Thoracic aorta (tissue), 2 donors: ENCODE measurements around the gene VSTM2B. TPM values are rescaled to one million over a fixed set of nuclear protein-coding genes. Genes with fewer than 3 reads are reported as not detected.

Experiments used
- ATAC-seq: fragments of 150-250 bp; one replicate; pipeline ENCODE4 v1.8.0; 2017; ENCODE audit warnings: low read depth; ENCODE audit not compliant: insufficient number of reproducible peaks, low FRiP score
- DNase-seq: peaks from one replicate; pipeline ENCODE4 v3.0.0-alpha.2; 2020; ENCODE audit warnings: low spot score
- H3K27ac ChIP-seq, 2 donors: fragments of 200-600 bp; sonication (generic); 1 replicate in 1 of 2; 2 replicates in 1 of 2; pipeline ENCODE4 v1.5.1; 2016; ENCODE audit warnings: mild to moderate bottlenecking in 2 of 2, moderate library complexity in 2 of 2
- H3K27me3 ChIP-seq: fragments of 200-600 bp; sonication (generic); replicated peaks from 2 replicates; pipeline ENCODE4 v1.6.0; 2016; ENCODE audit warnings: mild to moderate bottlenecking; ENCODE audit not compliant: insufficient read depth
- H3K36me3 ChIP-seq: fragments of 200-600 bp; sonication (generic); one replicate; pipeline ENCODE4 v1.5.1; 2016
- H3K4me1 ChIP-seq, 2 donors: fragments of 200-600 bp; sonication (generic); 1 replicate in 1 of 2; 2 replicates in 1 of 2; pipeline versions ENCODE4 v1.5.1 to v1.6.0; 2016; ENCODE audit warnings: low read depth in 2 of 2, mild to moderate bottlenecking in 1 of 2; ENCODE audit not compliant: control insufficient read depth in 1 of 2
- H3K4me3 ChIP-seq: fragments of 200-600 bp; sonication (generic); 2 replicates; pipeline ENCODE4 v1.5.1; 2016; ENCODE audit warnings: mild to moderate bottlenecking
- H3K9me3 ChIP-seq: fragments of 200-600 bp; sonication (generic); 2 replicates; pipeline ENCODE4 v1.5.1; 2016
- total RNA-seq, 2 donors: library from RNA; depleted of rRNA; stranded (reverse); fragments of >200 nt; gene quantifications; one replicate each; pipeline versions ENCODE4 v1.1.0 to v1.2.3, GENCODE V29; 2016
- TF ChIP-seq, protein P1 (sequence below): fragments of 200-600 bp; sonication (generic); IDR thresholded peaks from one replicate; pipeline ENCODE4 v1.5.1; 2019; ENCODE audit warnings: antibody characterized with exemption

VSTM2B gene
- total RNA-seq, 2 donors from 2014 or later: not detected

DNA sequence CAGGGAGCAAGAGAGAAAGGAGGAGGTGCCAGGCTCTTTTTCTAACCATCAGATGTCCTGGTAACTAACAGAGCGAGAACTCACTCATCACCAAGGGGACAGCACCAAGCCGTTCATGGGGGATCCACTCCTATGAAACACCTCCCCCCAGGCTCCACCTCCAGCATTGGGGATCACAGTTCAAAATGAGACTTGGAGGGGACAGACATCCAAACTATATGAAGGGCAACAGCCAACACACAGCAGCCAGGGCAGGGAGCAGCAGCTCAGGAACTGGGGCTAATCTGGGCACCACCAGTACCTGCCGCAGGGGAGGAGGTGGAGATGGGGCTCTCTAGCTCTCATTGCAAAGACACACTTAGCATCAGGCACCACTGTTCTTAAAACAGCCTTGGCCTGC lies 34.3 kb upstream of the VSTM2B start:
- H3K36me3 ChIP-seq: no peaks in the 10 kb centered on the region
- no peaks in the 10 kb centered on the region for H3K9me3 ChIP-seq
- no peak for DNase-seq
- no peak overlapping the region for H3K27ac ChIP-seq
- no peak overlapping the region for H3K4me3 ChIP-seq
- TF ChIP-seq, protein P1, sequence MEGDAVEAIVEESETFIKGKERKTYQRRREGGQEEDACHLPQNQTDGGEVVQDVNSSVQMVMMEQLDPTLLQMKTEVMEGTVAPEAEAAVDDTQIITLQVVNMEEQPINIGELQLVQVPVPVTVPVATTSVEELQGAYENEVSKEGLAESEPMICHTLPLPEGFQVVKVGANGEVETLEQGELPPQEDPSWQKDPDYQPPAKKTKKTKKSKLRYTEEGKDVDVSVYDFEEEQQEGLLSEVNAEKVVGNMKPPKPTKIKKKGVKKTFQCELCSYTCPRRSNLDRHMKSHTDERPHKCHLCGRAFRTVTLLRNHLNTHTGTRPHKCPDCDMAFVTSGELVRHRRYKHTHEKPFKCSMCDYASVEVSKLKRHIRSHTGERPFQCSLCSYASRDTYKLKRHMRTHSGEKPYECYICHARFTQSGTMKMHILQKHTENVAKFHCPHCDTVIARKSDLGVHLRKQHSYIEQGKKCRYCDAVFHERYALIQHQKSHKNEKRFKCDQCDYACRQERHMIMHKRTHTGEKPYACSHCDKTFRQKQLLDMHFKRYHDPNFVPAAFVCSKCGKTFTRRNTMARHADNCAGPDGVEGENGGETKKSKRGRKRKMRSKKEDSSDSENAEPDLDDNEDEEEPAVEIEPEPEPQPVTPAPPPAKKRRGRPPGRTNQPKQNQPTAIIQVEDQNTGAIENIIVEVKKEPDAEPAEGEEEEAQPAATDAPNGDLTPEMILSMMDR: no peak
- no peaks in the 10 kb centered on the region for H3K27me3 ChIP-seq
- no peaks in the 10 kb centered on the region for H3K4me1 ChIP-seq
- no peak for ATAC-seq

DNA sequence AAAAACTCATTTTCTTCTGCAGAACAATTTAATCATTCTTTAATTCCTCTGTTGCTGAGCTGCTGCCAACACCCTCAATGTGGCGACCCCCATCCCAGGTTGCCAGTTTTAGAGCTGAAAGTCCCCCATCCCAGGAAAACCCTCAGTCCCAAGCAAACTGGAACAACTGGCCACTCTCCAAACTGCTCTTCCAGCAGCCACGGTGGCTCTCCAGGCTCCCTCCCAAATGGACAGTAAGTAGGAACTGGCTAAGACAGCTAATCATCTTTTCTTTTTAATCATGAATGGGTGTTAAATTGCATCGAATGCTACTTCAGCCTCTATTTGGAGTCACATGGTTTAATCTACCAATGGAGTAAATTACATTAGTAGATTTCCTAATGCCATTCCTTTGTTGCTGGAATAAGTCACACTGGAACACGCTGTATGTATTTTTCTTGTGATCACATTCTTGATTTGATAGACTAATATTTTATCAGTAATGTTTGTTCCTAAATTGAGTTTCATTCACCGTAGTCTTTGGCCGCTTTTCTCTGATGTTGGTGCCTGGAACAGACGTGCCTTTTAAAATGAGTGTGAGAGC lies 33.7 kb upstream of the VSTM2B start:
- Histone ChIP-seq H3K9me3 (no peaks in the 10 kb centered on the region), H3K4me1 (no peaks in the 10 kb centered on the region), H3K27me3 (no peaks in the 10 kb centered on the region), H3K4me3 (no peak overlapping the region), H3K27ac (no peak overlapping the region), H3K36me3 (no peaks in the 10 kb centered on the region)
- DNase-seq: no peak
- ATAC-seq: no peak
- TF ChIP-seq, protein P1: no peak

DNA sequence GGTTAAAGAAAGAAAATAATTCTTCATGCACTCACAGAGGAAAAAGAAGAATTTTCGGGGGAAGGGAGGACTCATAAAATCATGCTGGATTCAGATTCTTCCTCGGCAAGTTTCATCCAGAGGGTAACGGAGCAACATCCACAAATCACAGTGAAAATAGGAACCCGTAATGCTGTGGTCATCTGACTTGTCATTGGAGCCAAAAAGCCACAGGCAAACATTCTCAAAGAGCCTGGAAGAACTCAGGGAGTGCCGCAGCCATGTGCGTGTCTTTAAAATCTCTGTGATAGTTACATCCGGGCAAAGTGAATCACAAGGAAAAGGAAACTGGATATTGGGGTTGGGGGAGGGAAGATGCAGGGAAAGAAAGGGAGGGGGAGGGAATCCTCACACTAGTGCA lies 33.0 kb upstream of the VSTM2B start:
- TF ChIP-seq, protein P1: no peak
- ATAC-seq: no peak
- Histone ChIP-seq H3K27ac (no peak overlapping the region), H3K4me1 (no peaks in the 10 kb centered on the region), H3K9me3 (no peaks in the 10 kb centered on the region), H3K27me3 (no peaks in the 10 kb centered on the region), H3K36me3 (no peaks in the 10 kb centered on the region), H3K4me3 (no peak overlapping the region)
- DNase-seq: no peak

DNA sequence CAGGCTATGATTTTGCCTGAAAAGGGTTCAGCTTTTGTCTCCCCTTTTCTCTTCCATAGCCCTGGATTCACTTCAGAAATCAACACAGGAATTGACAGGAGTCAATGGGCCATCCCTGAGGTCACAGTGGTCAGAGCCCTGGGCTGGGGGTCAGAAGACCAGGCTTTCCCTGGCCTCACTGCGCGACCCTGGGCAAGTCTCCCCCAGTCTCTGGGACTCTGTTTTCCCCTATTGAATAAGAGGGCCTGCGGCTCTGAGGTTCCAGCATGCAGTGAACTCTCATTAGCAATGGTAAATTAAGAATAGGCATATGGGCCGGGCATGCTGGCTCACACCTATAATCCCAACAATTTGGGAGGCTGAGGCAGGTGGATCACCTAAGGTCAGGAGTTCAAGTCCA lies 30.7 kb upstream of the VSTM2B start:
- Histone ChIP-seq H3K27ac (no peak overlapping the region), H3K36me3 (no peaks in the 10 kb centered on the region), H3K4me3 (no peak overlapping the region), H3K27me3 (no peaks in the 10 kb centered on the region), H3K9me3 (no peaks in the 10 kb centered on the region), H3K4me1 (no peaks in the 10 kb centered on the region)
- TF ChIP-seq, protein P1: no peak
- ATAC-seq: no peak
- no peak for DNase-seq

DNA sequence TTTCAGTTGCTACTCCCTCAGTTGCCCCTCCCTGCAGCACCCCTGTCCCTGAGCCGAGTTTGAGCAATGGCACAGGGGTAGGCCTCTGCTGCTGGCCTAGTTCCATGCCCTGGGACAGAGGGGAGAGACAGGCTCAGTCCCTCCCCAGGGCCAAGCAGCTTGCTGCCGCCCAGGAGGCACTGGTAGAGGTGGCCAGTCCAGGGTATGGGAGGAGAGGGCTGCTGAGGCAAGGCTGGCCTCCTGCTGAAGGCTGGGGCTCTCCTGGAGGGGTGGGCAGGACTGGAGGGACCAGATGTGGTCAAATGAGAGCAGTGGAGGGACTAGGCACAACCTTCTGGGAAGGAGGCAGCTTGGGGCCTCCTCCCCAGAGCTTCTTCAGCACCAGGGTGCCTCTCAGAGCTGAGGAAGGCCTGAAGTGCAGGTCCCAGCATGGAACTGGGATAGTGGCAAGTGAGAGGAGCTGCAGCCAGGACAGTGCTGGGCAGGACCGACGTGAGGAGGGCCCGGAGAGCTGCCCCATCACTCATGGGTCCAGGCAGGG lies 29.8 kb upstream of the VSTM2B start:
- H3K4me3 ChIP-seq: no peak overlapping the region
- ATAC-seq (no peak), DNase-seq (no peak)
- H3K27ac ChIP-seq: no peak overlapping the region
- H3K36me3 ChIP-seq: no peaks in the 10 kb centered on the region
- H3K4me1 ChIP-seq: no peaks in the 10 kb centered on the region
- TF ChIP-seq, protein P1: no peak
- H3K27me3 ChIP-seq: no peaks in the 10 kb centered on the region
- no peaks in the 10 kb centered on the region for H3K9me3 ChIP-seq
